A172 (cell line): ENCODE measurements around the gene S100A1. TPM values are rescaled to one million over a fixed set of nuclear protein-coding genes. Genes with fewer than 3 reads are reported as not detected.

Source experiments
- total RNA-seq: library from RNA; depleted of rRNA; stranded (reverse); fragments of >200 nt; shearing (Covaris generic); gene quantifications from 2 replicates; pipeline ENCODE4 v1.2.3, GENCODE V29; 2014; rRNA removed

The S100A1 gene
- total RNA-seq, 1 experiment from 2014 or later: 2.8 TPM

Other genes starting within 250 kb of the S100A1 start
- not detected in 2 replicates for gene S100A8, start 237.4 kb upstream of the S100A1 start, total RNA-seq
- not detected in 2 replicates for gene S100A7A, start 211.9 kb upstream of the S100A1 start, total RNA-seq
- gene S100A7, start 167.8 kb upstream of the S100A1 start, total RNA-seq: not detected in 2 replicates
- 1,463 and 1,751 TPM in 2 replicates for gene S100A6, start 92.4 kb upstream of the S100A1 start, total RNA-seq
- gene S100A5, start 87.5 kb upstream of the S100A1 start, total RNA-seq: 1.1 and 6.1 TPM in 2 replicates
- gene S100A4, start 82.6 kb upstream of the S100A1 start, total RNA-seq: 3,194 and 3,572 TPM in 2 replicates
- 90.9 and 103 TPM in 2 replicates for gene S100A3, start 79.2 kb upstream of the S100A1 start, total RNA-seq
- 41.3 and 63.0 TPM in 2 replicates for gene S100A2, start 62.6 kb upstream of the S100A1 start, total RNA-seq
- gene S100A16, start 15.3 kb upstream of the S100A1 start, total RNA-seq: 726 and 852 TPM in 2 replicates
- gene S100A14, start 12.1 kb upstream of the S100A1 start, total RNA-seq: 0.17 TPM in 1 of 2 replicates, not detected in the other
- gene S100A13, start 929 bp upstream of the S100A1 start, total RNA-seq: 116 and 160 TPM in 2 replicates
- gene CHTOP, start 5.6 kb downstream of the S100A1 start, total RNA-seq: 49.0 and 60.8 TPM in 2 replicates
- gene SNAPIN, start 30.3 kb downstream of the S100A1 start, total RNA-seq: 150 and 158 TPM in 2 replicates
- 578 and 601 TPM in 2 replicates for gene ILF2, start 42.6 kb downstream of the S100A1 start, total RNA-seq
- gene NPR1, start 50.3 kb downstream of the S100A1 start, total RNA-seq: 0.16 and 1.4 TPM in 2 replicates
- gene INTS3, start 99.6 kb downstream of the S100A1 start, total RNA-seq: 43.6 and 44.7 TPM in 2 replicates
- gene SLC27A3, start 147.0 kb downstream of the S100A1 start, total RNA-seq: 1.8 and 2.2 TPM in 2 replicates